ENCODE results near the gene LRPPRC. TPM values are rescaled to one million over a fixed set of nuclear protein-coding genes. Genes with fewer than 3 reads are reported as not detected.

Gene LRPPRC
- total and polyA plus RNA-seq, 2 donors (not counting 1 experiment from before 2014, with no cell fraction given), result 54.6 to 70.4 TPM

DNA sequence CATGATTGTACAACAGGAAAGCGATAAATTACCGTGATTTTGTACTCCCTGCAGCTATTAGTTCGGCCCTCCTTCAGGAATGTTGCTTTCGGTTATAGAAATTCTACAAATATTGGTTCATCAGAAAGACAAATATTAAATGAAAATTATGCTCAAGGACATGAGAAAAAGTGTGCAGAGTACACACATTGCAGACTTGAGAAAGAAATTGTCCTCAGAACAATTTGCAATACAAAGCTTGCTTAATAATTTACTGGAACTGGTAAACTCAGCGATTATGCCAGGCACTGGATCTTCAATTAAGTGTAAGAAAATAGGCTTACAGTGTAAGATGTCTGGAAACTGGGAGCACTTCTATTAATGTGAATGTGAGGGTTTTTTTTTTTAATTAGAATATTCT lies 111.1 kb downstream of the LRPPRC start:
- Histone ChIP-seq H3K4me1 (ENCODE audit: control insufficient read depth, extremely low read depth, insufficient read depth, low read length) (peaks cover 6% of the 10 kb centered on the region), H3K4me2 (ENCODE audit: extremely low read depth, insufficient read depth, low read length) (no peak overlapping the region), H3K4me3 (replicated peaks in 1 of 4; ENCODE audit: control extremely low read depth in 1 of 4, insufficient read depth in 1 of 4, low read depth in 3 of 4, low read length in 4 of 4) (no peak overlapping the region), H3K27me3 (ENCODE audit: control insufficient read depth, insufficient read depth, low read length) (no peaks in the 10 kb centered on the region), H3K9me3 (ENCODE audit: control insufficient read depth, insufficient read depth, low read depth, low read length) (no peaks in the 10 kb centered on the region), H4K20me1 (ENCODE audit: control insufficient read depth, extremely low read depth, insufficient read depth, low read length) (no peaks in the 10 kb centered on the region), H3K27ac (ENCODE audit: insufficient read depth, low read length) (no peak overlapping the region), H2AFZ (ENCODE audit: low read length) (no peak overlapping the region), H3K79me2 (ENCODE audit: control insufficient read depth, insufficient read depth, low read length) (no peaks in the 10 kb centered on the region), H3K9ac (ENCODE audit: insufficient read depth, low read length) (no peak overlapping the region), H3K36me3 (ENCODE audit: control insufficient read depth, insufficient read depth, low read length) (peaks cover 7% of the 10 kb centered on the region)
- TF ChIP-seq CTCF (conservative IDR thresholded peaks at IDR 0.05 in 1 of 2, IDR thresholded peaks at IDR 0.05 in 1 of 2; ENCODE audit: low read depth in 1 of 2, low read length in 2 of 2) (no peak), EZH2 (IDR thresholded peaks at IDR 0.05; ENCODE audit: low read length, missing control alignments) (no peak)
- DNase-seq (ENCODE audit: low read depth in 2 of 2), result no peak

DNA sequence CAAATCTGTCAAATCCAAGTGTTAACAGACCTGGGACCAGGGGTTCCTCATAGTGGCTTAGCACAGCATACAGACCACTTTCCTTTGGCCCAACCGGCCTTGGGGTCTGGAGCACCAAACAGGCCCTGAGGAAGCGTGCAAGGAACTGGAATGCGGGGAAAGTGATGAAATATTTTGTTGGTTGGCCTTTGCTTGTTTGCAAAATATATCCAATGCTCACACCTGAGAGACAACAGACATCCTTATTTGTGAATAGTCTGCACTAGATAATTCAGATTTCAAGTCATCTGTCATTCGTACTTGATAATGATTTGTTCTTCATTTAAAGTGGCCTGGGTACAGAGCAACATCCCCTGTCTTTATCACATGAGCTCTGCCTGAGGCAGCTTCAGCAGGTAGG lies 113.5 kb downstream of the LRPPRC start:
- Histone ChIP-seq H3K9ac (ENCODE audit: insufficient read depth, low read length) (no peak overlapping the region), H3K27ac (ENCODE audit: insufficient read depth, low read length) (no peak overlapping the region), H3K4me1 (ENCODE audit: control insufficient read depth, extremely low read depth, insufficient read depth, low read length) (peaks cover 6% of the 10 kb centered on the region), H3K4me3 (replicated peaks in 1 of 4; ENCODE audit: control extremely low read depth in 1 of 4, insufficient read depth in 1 of 4, low read depth in 3 of 4, low read length in 4 of 4) (no peak overlapping the region), H3K79me2 (ENCODE audit: control insufficient read depth, insufficient read depth, low read length) (no peaks in the 10 kb centered on the region), H4K20me1 (ENCODE audit: control insufficient read depth, extremely low read depth, insufficient read depth, low read length) (no peaks in the 10 kb centered on the region), H3K27me3 (ENCODE audit: control insufficient read depth, insufficient read depth, low read length) (no peaks in the 10 kb centered on the region), H3K9me3 (ENCODE audit: control insufficient read depth, insufficient read depth, low read depth, low read length) (no peaks in the 10 kb centered on the region), H3K4me2 (ENCODE audit: extremely low read depth, insufficient read depth, low read length) (no peak overlapping the region), H2AFZ (ENCODE audit: low read length) (no peak overlapping the region), H3K36me3 (ENCODE audit: control insufficient read depth, insufficient read depth, low read length) (peaks cover 4% of the 10 kb centered on the region)
- TF ChIP-seq EZH2 (IDR thresholded peaks at IDR 0.05; ENCODE audit: low read length, missing control alignments) (no peak), CTCF (conservative IDR thresholded peaks at IDR 0.05 in 1 of 2, IDR thresholded peaks at IDR 0.05 in 1 of 2; ENCODE audit: low read depth in 1 of 2, low read length in 2 of 2) (no peak)
- no peak for DNase-seq (ENCODE audit: low read depth in 2 of 2)

- H3K4me2 ChIP-seq (ENCODE audit: extremely low read depth, insufficient read depth, low read length), result no peak overlapping the region
- no peak overlapping the region for H3K27ac ChIP-seq (ENCODE audit: insufficient read depth, low read length)
- TF ChIP-seq CTCF (conservative IDR thresholded peaks at IDR 0.05 in 1 of 2, IDR thresholded peaks at IDR 0.05 in 1 of 2; ENCODE audit: low read depth in 1 of 2, low read length in 2 of 2), result no peak
- TF ChIP-seq EZH2 (IDR thresholded peaks at IDR 0.05; ENCODE audit: low read length, missing control alignments), result no peak
- H3K9ac ChIP-seq (ENCODE audit: insufficient read depth, low read length), result no peak overlapping the region
- H3K36me3 ChIP-seq (ENCODE audit: control insufficient read depth, insufficient read depth, low read length), result no peaks in the 10 kb centered on the region
- no peaks in the 10 kb centered on the region for H3K79me2 ChIP-seq (ENCODE audit: control insufficient read depth, insufficient read depth, low read length)
- peaks cover 4% of the 10 kb centered on the region for H3K27me3 ChIP-seq (ENCODE audit: control insufficient read depth, insufficient read depth, low read length)
- no peaks in the 10 kb centered on the region for H4K20me1 ChIP-seq (ENCODE audit: control insufficient read depth, extremely low read depth, insufficient read depth, low read length)
- DNase-seq (ENCODE audit: low read depth in 2 of 2), result no peak
- H3K4me1 ChIP-seq (ENCODE audit: control insufficient read depth, extremely low read depth, insufficient read depth, low read length), result peaks cover 6% of the 10 kb centered on the region
- H3K4me3 ChIP-seq (replicated peaks in 1 of 4; ENCODE audit: control extremely low read depth in 1 of 4, insufficient read depth in 1 of 4, low read depth in 3 of 4, low read length in 4 of 4), result no peak overlapping the region
- H3K9me3 ChIP-seq (ENCODE audit: control insufficient read depth, insufficient read depth, low read depth, low read length), result no peaks in the 10 kb centered on the region
- no peak overlapping the region for H2AFZ ChIP-seq (ENCODE audit: low read length)
Measured at GRCh38 chr2:43880952-43881351, 114.8 kb downstream of the LRPPRC start.
